ACC112 (cell line): ENCODE data around the gene GFRA4.

Source experiments
- H2AFZ ChIP-seq: fragments of 200-600 bp; sonication (generic); one replicate; pipeline ENCODE4 v1.6.0; 2017; ENCODE audit warnings: antibody characterized with exemption, low read length; ENCODE audit not compliant: unreplicated experiment
- H3K27ac ChIP-seq: fragments of 200-600 bp; sonication (generic); 2 replicates; pipeline ENCODE4 v1.5.1; 2014; ENCODE audit warnings: low read depth, mild to moderate bottlenecking, antibody characterized with exemption, low read length, moderate library complexity
- H3K27me3 ChIP-seq: fragments of 200-600 bp; sonication (generic); 2 replicates; pipeline ENCODE4 v1.6.1; 2014; ENCODE audit warnings: mild to moderate bottlenecking, antibody characterized with exemption, low read length, moderate library complexity, mixed read lengths; ENCODE audit not compliant: insufficient read depth
- H3K36me3 ChIP-seq: fragments of 200-600 bp; sonication (generic); 2 replicates; pipeline ENCODE4 v1.6.1; 2016; ENCODE audit warnings: mild to moderate bottlenecking, antibody characterized with exemption, low read length, moderate library complexity, mixed read lengths; ENCODE audit not compliant: insufficient read depth
- H3K4me1 ChIP-seq: fragments of 200-600 bp; sonication (generic); one replicate; pipeline ENCODE4 v1.6.1; 2016; ENCODE audit warnings: low read length, mixed read lengths; ENCODE audit not compliant: insufficient read depth, unreplicated experiment, control insufficient read depth
- H3K4me3 ChIP-seq: fragments of 200-600 bp; sonication (generic); 2 replicates; pipeline ENCODE4 v1.5.1; 2014; ENCODE audit warnings: mild to moderate bottlenecking, low read depth, low read length
- H3K79me2 ChIP-seq: fragments of 200-600 bp; sonication (generic); one replicate; pipeline ENCODE4 v1.6.0; 2016; ENCODE audit warnings: low read length; ENCODE audit not compliant: control insufficient read depth, unreplicated experiment, insufficient read depth

The GFRA4 gene, protein sequence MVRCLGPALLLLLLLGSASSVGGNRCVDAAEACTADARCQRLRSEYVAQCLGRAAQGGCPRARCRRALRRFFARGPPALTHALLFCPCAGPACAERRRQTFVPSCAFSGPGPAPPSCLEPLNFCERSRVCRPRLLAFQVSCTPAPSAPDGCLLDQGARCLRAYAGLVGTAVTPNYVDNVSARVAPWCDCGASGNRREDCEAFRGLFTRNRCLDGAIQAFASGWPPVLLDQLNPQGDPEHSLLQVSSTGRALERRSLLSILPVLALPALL

DNA sequence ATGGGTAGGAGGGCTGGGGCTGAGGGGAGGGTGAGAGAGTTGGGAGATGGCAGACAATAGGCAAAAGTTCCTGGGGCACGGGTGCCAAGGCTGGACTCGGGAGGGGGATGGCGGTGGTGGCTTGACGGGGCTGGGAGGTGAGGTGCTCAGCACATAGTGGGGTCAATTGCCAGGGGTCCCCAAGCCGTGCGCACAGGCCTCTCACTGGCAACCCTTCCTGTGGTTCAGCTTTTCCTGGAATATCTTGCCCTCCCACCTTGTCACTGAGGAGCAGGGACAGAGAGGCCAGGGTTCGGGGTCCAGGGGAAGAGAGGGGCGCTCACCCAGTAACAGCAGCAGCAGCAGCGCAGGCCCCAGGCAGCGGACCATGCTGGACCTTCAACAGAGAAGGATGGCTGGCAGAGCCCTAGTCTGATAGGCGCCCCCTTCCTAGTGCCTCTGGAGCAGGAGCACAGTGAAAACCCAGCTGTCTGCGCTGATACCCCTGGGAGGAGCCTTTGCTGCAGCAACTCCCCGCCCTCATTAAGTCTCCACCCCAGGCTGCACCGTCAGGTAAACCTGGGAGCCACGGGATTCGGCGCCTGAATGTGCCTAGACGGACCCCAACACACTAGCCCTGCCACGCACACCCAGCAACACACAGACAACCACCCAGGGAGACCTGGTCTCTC, at the start of gene GFRA4:
Gene GFRA4, minus strand, starts transcription at position 369 of the 671 bp plus-strand sequence. Its CDS starts 0 bp downstream, at position 369.
- Histone ChIP-seq H3K4me1 (no peaks in the 10 kb centered on the region), H2AFZ (no peak within 1 kb of the TSS), H3K36me3 (no peaks in the 10 kb centered on the region), H3K79me2 (no peaks in the 10 kb centered on the region), H3K4me3 (no peak within 1 kb of the TSS), H3K27me3 (peaks cover 54% of the 10 kb centered on the region), H3K27ac (no peak within 1 kb of the TSS)

DNA sequence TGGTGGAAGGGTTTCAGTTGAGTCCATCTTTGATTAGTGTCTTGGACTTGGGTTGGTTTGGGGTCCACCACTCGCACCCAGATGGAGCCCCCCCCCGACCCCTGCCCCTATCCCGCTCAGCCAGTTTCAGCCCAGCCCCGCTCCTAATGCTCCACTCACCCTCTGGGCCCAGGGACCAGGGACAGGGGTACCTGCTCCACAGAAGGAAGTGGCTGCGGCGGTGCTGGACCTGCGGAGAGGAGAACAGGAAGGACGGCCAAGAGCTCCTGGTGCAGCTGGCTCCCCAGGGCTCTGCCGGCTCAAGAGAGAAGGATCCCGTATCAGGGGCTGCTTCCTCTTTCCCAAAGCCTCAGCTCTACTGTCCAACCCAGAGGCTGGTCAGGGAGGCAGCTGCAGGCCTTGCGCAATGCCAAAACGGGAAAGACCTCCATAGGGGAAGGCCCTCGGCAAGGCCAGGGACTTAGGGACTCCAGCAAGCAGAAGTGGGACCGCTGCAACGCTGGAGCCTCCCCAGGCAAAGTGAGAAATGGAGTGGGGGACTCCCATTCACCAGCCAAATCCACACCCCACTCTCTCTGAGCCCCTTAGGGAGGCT, 49.2 kb upstream of the GFRA4 start, which contains the start of gene SIGLEC1:
Gene SIGLEC1, minus strand, starts transcription at position 322 of the 595 bp plus-strand sequence. CDS start 5,472 bp downstream, outside the sequence.
- H3K27ac ChIP-seq = no peak within 1 kb of the TSS
- no peaks in the 10 kb centered on the region for H3K79me2 ChIP-seq
- H3K4me3 ChIP-seq = no peak within 1 kb of the TSS
- H3K27me3 ChIP-seq = no peaks in the 10 kb centered on the region
- no peaks in the 10 kb centered on the region for H3K36me3 ChIP-seq
- H3K4me1 ChIP-seq = no peaks in the 10 kb centered on the region
- H2AFZ ChIP-seq = no peak within 1 kb of the TSS

DNA sequence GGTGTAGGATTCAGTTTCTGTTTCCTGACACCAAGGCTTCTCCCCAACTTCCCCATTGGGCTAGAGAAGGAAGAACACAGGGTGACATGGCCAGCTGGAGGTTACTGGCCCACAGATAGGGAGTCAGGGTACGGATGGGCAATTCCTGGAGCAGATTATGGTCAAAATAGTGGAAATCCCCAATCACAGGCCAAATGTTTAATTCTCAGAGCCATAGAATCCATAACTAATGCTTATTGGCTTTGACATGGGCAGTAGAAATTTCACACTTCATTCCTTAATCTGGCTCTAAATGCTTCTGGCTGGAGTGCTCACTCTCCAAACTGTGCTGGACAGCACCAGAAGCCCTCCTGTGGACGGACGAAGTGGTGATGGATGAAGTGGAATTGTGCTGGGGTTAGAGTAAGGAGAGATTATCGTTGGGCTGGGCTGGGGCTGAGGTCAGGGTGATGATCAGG, 48.3 kb upstream of the GFRA4 start:
- no peak overlapping the region for H3K4me3 ChIP-seq
- no peak overlapping the region for H2AFZ ChIP-seq
- H3K27ac ChIP-seq = no peak overlapping the region
- H3K79me2 ChIP-seq = no peaks in the 10 kb centered on the region
- H3K4me1 ChIP-seq = no peaks in the 10 kb centered on the region
- H3K36me3 ChIP-seq = no peaks in the 10 kb centered on the region
- H3K27me3 ChIP-seq = no peaks in the 10 kb centered on the region

DNA sequence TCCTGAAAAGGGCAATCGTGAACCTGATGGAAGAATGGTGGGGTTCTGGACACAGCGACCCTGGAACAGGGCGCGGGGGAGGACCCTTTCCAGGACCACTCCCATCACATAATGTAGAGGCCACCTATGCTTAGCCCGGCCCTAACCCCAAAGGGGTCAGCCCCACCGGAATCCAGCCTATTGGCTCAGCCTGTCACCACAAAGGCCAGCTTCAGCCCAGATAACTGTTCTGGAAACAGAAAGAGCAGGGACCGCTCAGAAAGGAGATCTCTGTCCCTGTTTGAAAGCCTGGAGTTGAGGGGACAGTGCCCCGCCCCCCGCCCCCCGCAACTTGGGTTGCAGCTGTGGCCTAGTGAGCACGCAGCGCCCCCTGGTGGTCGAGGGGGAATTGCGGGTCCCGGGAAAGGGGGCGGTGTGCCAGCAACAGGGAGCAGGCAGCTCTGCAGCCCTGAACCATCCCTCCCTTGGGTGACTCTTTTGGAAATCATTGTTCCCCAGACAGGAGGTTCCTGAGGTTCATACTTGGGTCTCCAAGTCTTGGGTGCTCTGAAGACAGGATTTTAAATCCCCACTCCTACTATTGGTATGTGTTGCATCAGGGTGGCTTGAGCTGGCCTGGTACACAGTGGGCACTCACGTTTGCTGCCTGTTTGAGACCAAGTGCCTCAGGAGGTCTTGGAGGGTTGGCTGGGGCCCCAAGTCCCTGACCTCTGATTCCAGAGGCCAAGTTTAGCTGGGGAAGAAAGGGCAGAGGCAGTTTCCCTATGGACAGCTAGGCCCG, 47.7 kb upstream of the GFRA4 start:
- H3K79me2 ChIP-seq = no peaks in the 10 kb centered on the region
- no peak overlapping the region for H2AFZ ChIP-seq
- no peaks in the 10 kb centered on the region for H3K27me3 ChIP-seq
- no peak overlapping the region for H3K27ac ChIP-seq
- no peak overlapping the region for H3K4me3 ChIP-seq
- H3K36me3 ChIP-seq = no peaks in the 10 kb centered on the region
- H3K4me1 ChIP-seq = no peaks in the 10 kb centered on the region

DNA sequence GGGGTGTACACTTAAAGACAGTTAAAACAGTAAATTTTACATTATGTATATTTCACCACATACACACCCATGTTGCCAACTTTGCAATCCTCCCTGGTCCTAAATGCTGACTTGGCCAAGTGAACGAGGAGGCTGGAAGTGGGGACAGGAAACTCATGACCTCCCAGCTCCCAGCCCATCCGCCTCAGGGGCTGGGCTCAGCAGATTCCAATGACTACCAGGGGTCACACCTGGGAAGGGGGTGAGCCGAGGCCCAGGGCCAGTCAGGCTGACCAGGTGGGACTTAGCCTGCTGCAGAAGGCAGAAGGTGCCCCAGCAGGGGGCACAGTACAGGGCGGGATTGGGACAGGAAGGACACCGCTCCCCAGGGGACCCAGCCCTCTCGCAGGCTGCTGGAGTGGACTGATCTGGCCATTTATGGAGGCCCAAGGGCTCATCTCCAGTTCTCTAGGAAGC, 46.8 kb upstream of the GFRA4 start:
- H3K4me1 ChIP-seq = no peaks in the 10 kb centered on the region

DNA sequence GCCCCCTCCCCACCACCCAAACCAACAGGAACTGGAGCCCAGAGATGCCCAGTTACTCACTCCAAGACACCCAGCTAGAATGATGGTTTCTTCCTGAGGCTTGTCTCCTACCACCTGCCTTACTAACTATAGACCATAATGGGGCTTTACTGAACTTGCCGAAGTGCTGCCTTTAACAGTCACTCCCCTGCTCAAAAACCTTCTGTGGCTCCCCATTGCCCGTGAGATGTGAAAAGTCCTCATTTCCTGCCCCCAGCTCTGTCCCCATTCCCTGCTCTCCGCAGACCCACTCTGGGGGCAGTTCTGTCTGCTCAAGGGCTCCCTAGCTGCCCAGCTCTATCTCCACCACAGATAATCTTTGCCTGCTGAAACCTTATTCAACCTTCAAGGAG, 44.3 kb upstream of the GFRA4 start:
- no peak overlapping the region for H2AFZ ChIP-seq
- no peak overlapping the region for H3K27ac ChIP-seq

More for the DNA sequence above, 46.8 kb upstream of the GFRA4 start:
- Histone ChIP-seq H3K27ac (no peak overlapping the region), H3K27me3 (no peaks in the 10 kb centered on the region), H3K36me3 (no peaks in the 10 kb centered on the region), H2AFZ (no peak overlapping the region), H3K4me3 (no peak overlapping the region), H3K79me2 (no peaks in the 10 kb centered on the region)

DNA sequence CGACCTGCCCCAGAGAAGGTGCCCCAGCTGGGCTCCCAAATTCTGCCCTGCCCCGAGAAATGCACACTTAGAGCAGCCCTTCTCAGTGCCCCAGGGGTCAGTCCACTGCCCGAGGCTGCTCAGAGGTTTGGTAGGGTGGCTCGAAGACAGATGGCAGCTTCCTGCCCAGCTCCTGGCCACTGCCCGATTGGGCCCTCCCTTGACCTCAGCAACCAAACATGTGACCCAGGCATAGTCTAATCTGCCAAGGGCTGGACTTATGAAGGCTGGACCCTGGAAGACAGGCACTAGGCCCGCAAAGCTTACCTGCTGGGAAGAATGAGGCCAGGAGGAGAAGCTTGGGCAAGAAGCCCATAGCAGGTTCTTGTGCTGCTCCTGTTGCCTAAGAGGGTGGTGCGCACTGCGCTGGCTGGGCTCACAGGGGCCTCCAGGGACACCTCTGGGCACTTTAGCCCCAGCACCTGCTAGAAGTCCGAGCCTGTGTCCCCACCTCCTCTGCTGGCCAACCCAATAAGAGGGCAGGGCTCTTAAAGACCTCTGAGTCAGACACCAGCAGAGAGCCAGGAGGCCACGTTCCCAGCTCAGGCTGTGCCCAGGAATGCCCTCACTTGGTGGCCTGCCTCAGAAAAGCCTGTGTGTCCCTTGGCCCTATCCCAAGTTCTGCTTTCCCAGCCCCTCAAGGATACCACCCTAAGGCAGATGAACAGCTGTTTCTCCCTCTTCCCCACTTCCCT, 43.7 kb upstream of the GFRA4 start:
- H2AFZ ChIP-seq = no peak overlapping the region
- H3K36me3 ChIP-seq = no peaks in the 10 kb centered on the region
- no peak overlapping the region for H3K4me3 ChIP-seq
- no peaks in the 10 kb centered on the region for H3K79me2 ChIP-seq
- no peaks in the 10 kb centered on the region for H3K4me1 ChIP-seq
- no peaks in the 10 kb centered on the region for H3K27me3 ChIP-seq
- H3K27ac ChIP-seq = no peak overlapping the region

More for the DNA sequence above, 44.3 kb upstream of the GFRA4 start:
- Histone ChIP-seq H3K36me3 (no peaks in the 10 kb centered on the region), H3K79me2 (no peaks in the 10 kb centered on the region), H3K4me3 (no peak overlapping the region), H3K4me1 (no peaks in the 10 kb centered on the region), H3K27me3 (no peaks in the 10 kb centered on the region)

DNA sequence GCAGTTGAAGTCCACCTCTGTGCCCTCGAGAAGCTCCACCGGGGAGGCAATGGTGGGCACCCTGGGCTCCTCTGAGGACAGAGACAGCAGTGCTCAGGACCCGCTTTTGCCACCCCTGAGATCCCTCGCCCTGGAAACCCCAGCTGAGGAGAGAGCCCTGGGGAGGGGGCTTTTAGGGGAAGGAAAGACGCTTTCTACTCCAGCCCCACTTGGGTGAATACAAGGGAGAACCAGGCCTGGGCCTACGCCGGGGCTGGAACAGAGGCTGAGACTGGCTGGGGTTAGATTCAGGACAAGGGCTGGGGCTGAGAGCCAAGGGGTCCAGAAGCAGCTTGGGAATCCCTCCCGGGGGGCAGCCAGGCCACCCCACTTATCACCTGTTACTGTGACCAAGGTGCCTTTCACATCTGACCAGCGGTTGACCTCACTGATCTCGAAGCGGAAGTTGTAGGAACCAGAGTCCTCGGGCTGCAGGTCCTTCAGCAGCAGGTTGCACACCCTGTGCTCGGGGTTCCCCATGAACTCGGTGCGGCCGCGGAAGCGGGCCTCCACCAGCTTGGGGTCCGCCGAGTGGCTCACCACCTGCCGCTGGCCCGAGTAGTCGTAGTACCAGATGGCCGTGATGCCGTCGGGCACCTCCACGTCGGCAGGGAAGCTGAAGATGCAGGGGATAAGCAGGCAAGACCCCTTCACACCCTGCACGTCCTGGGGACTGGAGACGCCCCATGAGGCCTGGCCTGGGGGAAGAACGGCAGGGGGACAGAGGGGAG, 43.0 kb upstream of the GFRA4 start:
- H3K4me1 ChIP-seq = no peaks in the 10 kb centered on the region
- H3K27ac ChIP-seq = no peak overlapping the region
- no peak overlapping the region for H3K4me3 ChIP-seq
- H2AFZ ChIP-seq = no peak overlapping the region
- H3K36me3 ChIP-seq = no peaks in the 10 kb centered on the region
- no peaks in the 10 kb centered on the region for H3K79me2 ChIP-seq
- no peaks in the 10 kb centered on the region for H3K27me3 ChIP-seq

DNA sequence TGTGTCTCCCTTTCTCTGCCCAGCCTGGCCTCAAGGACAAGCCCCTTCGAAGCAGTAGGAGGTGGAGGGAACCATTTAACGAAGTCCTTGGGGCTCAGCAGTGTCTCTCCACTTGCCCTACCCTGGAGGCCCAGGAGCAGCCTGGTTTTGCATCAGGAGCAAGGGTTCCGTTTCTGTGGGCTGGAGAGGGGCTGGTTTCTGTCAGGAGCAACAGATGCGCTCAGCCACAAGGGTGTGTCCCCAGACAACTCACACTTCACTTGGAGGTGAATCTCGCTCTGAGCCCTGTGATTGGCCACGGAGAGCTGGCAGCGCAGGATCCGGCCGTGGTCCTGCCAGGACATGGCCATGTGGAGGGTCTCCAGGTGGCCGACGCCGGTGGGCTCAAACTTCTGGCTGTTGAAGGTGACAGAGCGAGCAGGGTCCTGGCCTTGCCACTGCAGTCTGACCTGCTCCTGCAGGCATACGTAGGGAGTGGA, 42.3 kb upstream of the GFRA4 start:
- no peaks in the 10 kb centered on the region for H3K36me3 ChIP-seq
- H3K27ac ChIP-seq = no peak overlapping the region
- H3K79me2 ChIP-seq = no peaks in the 10 kb centered on the region
- no peaks in the 10 kb centered on the region for H3K4me1 ChIP-seq
- no peaks in the 10 kb centered on the region for H3K27me3 ChIP-seq
- no peak overlapping the region for H3K4me3 ChIP-seq
- H2AFZ ChIP-seq = no peak overlapping the region
